SK-N-MC (cell line): Measurements from ENCODE around the gene FHIT.

Source experiments
- DNase-seq: peaks from one replicate; pipeline ENCODE4 v3.0.0-alpha.2; 2011; ENCODE audit warnings: low read depth, low spot score
- H3K27ac ChIP-seq: fragments of 200-600 bp; sonication (generic); 2 replicates; pipeline ENCODE4 v1.5.1; 2016; ENCODE audit warnings: mixed run types
- H3K36me3 ChIP-seq: fragments of 200-600 bp; sonication (generic); 2 replicates; pipeline ENCODE4 v1.6.1; 2017; ENCODE audit warnings: antibody characterized with exemption, low read length, mixed read lengths; ENCODE audit not compliant: insufficient read depth
- H3K4me3 ChIP-seq: fragments of 200-600 bp; sonication (generic); 2 replicates; pipeline ENCODE4 v1.5.1; 2016
- H3K9ac ChIP-seq: fragments of 200-600 bp; sonication (generic); 2 replicates; pipeline ENCODE4 v1.8.0; 2017; ENCODE audit warnings: mixed run types, mixed read lengths; ENCODE audit not compliant: insufficient read length
- H3K9me3 ChIP-seq: fragments of 200-600 bp; sonication (generic); 2 replicates; pipeline ENCODE4 v1.6.1; 2017; ENCODE audit warnings: low read depth, mild to moderate bottlenecking, antibody characterized with exemption, low read length, moderate library complexity, mixed read lengths
- EZH2 ChIP-seq: fragments of 200-600 bp; sonication (generic); IDR thresholded peaks from one replicate; pipeline ENCODE4 v1.6.1; 2017; ENCODE audit warnings: antibody characterized with exemption
- FOXP2 ChIP-seq: optimal IDR thresholded peaks from 2 replicates; pipeline ENCODE3; 2011; ENCODE audit warnings: mild to moderate bottlenecking, moderate library complexity; ENCODE audit not compliant: insufficient read depth; ENCODE audit errors: extremely low read length, control extremely low read depth
- POLR2AphosphoS5 ChIP-seq: IDR thresholded peaks from 2 replicates; pipeline ENCODE4 v1.6.1; 2012; ENCODE audit warnings: mild to moderate bottlenecking, low read depth, low read length, borderline replicate concordance

FHIT gene

GRCh38 chr3:60756241-60757030, 494.8 kb downstream of the FHIT start:
- Histone ChIP-seq H3K4me3 (no peak overlapping the region), H3K36me3 (no peaks in the 10 kb centered on the region), H3K27ac (no peak overlapping the region), H3K9me3 (no peaks in the 10 kb centered on the region), H3K9ac (no peak overlapping the region)
- TF ChIP-seq FOXP2, result no peak
- no peak for TF ChIP-seq POLR2AphosphoS5
- no peak for TF ChIP-seq EZH2
- peak; percentile 22 for DNase-seq

DNA sequence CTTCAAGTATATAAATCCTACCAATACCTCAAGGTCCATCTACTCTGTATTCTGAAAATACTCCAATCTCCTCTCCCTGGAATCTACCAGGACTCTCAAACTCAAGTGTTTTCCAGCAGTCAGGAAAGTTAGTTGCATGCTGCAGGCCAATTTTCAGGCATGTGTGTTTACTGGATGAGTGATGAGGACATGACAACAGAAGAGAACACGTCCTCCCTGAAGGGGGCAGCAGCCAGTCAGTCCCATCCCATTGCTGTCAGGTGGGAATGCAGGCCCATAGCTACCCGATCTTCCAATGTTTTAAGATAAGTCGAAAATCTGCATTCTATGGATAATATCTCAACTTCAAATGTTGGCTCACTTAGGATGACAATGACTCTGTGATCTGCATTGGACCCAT, 496.2 kb downstream of the FHIT start:
- Histone ChIP-seq H3K9ac (no peak overlapping the region), H3K36me3 (no peaks in the 10 kb centered on the region), H3K4me3 (no peak overlapping the region), H3K9me3 (no peaks in the 10 kb centered on the region), H3K27ac (no peak overlapping the region)
- DNase-seq, result no peak
- TF ChIP-seq EZH2 (no peak), POLR2AphosphoS5 (no peak), FOXP2 (no peak)

GRCh38 chr3:60754617-60755016, 496.6 kb downstream of the FHIT start:
- TF ChIP-seq POLR2AphosphoS5, result no peak
- TF ChIP-seq FOXP2, result no peak
- no peak for TF ChIP-seq EZH2

DNA sequence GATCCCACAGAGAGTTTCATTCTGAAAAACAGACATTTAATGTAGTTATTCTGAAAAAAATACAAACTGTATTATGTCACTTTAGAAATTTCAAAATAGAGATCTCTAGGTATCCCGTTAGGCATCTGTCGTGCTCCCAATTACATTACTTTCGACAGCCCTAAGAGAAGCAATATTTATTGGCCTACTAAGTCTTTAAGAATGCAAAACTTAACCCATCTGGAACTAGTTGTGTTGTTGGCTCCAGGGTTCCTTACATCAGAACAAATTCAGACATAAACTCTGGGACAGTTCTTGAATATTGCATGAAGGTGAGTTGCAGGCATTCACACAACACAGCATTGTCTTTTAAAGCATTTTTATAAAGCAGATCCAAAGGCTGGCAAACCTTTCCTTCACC, 498.4 kb downstream of the FHIT start:
- no peaks in the 10 kb centered on the region for H3K9me3 ChIP-seq
- H3K4me3 ChIP-seq, result no peak overlapping the region
- H3K36me3 ChIP-seq, result no peaks in the 10 kb centered on the region
- TF ChIP-seq FOXP2, result no peak
- TF ChIP-seq EZH2, result no peak
- TF ChIP-seq POLR2AphosphoS5, result no peak
- DNase-seq, result no peak
- no peak overlapping the region for H3K9ac ChIP-seq
- H3K27ac ChIP-seq, result no peak overlapping the region

More at GRCh38 chr3:60754617-60755016, 496.6 kb downstream of the FHIT start:
- H3K9me3 ChIP-seq, result no peaks in the 10 kb centered on the region
- H3K36me3 ChIP-seq, result no peaks in the 10 kb centered on the region
- no peak for DNase-seq
- H3K27ac ChIP-seq, result no peak overlapping the region
- H3K9ac ChIP-seq, result no peak overlapping the region
- no peak overlapping the region for H3K4me3 ChIP-seq

DNA sequence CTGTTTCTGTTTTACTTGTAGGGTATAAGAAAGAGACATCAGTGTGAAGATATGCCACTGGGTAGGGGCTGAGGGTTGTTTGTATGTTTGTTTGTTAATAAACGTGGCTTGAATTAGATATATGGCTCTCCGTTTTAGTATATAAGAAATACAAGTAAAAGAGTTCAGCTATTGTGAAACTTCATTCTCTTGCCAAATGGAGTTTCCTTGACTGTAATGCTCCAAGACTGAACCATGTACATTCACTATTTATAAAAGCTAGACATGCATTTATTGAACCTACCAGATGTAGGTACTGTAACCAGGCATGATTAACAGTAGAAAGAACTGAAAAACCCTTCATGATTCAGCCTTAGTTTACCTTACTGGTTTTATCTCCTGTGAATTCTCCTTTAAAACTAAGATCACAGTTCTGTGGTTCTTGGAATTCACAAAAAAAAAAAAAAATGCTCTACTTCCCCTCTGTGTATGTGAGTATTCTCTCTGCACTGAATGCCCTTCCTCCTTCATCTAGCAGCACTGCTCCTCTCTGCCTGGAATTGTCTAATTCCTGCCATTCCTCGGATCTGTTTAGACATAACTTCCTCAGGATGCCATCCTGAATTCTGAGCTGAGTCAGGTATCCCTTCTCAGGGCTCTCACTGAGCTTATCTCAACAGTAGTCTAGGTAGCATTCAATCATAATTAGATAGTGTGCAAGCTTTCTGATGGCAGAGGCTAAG, 504.4 kb downstream of the FHIT start:
- H3K9me3 ChIP-seq, result no peaks in the 10 kb centered on the region
- DNase-seq, result no peak
- TF ChIP-seq FOXP2 (no peak), EZH2 (no peak), POLR2AphosphoS5 (no peak)
- H3K9ac ChIP-seq, result no peak overlapping the region
- no peak overlapping the region for H3K27ac ChIP-seq
- no peaks in the 10 kb centered on the region for H3K36me3 ChIP-seq
- no peak overlapping the region for H3K4me3 ChIP-seq

DNA sequence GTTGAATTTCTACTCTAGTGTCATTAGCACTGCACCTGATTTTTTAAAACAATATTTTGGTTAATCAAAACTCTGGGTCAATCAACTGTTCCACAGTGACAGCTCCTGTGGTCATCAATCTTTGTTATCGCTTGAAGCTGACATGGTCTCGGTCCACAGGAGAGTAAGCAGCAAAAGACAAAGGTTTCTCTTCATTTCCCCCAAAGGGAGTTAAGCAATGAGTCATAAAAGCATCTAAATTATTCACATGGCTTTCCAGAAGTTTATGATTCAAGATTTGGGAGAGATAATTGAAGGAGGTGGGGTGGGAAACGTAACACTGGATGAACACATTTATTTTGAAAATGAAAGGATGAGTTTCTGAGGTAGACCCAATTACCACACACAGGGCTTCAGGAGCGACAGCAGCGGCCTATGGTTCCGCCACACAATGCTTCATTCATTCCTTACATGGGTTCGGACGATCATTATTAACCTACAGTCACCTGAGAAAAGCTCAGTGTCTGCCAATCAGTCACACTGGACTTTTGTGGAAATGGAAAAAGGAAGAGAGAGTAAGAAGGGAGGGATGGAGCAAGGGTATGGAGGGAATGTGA, 505.1 kb downstream of the FHIT start:
- no peak for DNase-seq
- no peaks in the 10 kb centered on the region for H3K36me3 ChIP-seq
- H3K4me3 ChIP-seq, result no peak overlapping the region
- no peaks in the 10 kb centered on the region for H3K9me3 ChIP-seq
- H3K9ac ChIP-seq, result no peak overlapping the region
- TF ChIP-seq FOXP2 (no peak), EZH2 (no peak), POLR2AphosphoS5 (no peak)
- H3K27ac ChIP-seq, result no peak overlapping the region

GRCh38 chr3:60743631-60744164, 507.6 kb downstream of the FHIT start:
- H3K27ac ChIP-seq, result no peak overlapping the region
- no peak for DNase-seq
- no peak overlapping the region for H3K9ac ChIP-seq
- H3K9me3 ChIP-seq, result no peaks in the 10 kb centered on the region
- no peak overlapping the region for H3K4me3 ChIP-seq
- TF ChIP-seq POLR2AphosphoS5, result no peak
- TF ChIP-seq EZH2, result no peak
- no peak for TF ChIP-seq FOXP2
- H3K36me3 ChIP-seq, result no peaks in the 10 kb centered on the region

DNA sequence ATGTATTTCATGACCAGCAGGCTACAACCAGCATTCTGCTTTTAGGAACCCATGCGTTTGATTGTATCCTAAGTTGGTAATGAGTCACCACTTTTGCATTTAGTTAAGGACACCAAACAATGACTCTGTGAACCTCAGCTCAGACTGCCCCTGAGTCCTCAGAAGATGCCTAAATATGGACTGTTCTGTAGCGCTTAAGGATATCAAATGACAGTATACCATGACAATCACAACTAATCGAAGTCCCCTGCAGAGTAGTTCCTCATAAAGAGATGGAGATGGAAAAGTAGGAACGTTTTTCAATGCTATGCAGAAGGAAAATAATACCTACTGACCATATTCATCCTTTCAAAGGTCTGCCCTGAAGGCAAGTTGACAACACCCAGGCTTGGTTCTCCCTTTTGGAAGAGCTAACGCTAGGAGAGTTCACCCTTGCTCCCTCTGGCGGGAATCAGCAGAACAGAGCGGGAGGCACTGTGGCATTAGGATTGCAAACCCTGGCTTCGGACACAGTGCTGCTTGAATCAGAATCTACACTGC, 508.6 kb downstream of the FHIT start:
- Histone ChIP-seq H3K4me3 (no peak overlapping the region), H3K27ac (no peak overlapping the region), H3K36me3 (no peaks in the 10 kb centered on the region), H3K9me3 (no peaks in the 10 kb centered on the region), H3K9ac (no peak overlapping the region)
- TF ChIP-seq POLR2AphosphoS5 (no peak), FOXP2 (no peak), EZH2 (no peak)
- DNase-seq, result no peak
